ENCODE results near the gene ANO2.

ANO2 gene

DNA sequence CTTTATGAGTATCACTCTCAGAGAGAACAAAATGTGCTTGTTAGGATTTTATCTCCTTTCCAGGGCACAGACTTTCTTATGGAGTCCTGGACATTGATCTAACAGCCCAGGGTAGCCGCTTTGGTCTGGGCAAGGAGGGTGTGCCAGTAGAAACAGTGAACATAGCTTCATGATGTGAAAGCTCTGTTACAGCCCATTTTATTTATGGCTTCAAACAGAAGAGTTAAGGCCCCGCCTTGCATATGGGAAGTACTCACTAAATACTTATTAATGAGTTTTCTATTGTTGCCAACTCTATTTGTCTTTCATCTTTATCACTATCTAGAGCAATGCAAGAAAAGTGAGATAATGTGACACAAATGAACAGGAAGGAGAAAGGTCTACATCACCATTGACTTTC lies 312.6 kb downstream of the ANO2 start:
- no peaks in the 10 kb centered on the region for H3K9me3 Mint-ChIP-seq
- H3K36me3 Mint-ChIP-seq (ENCODE audit: low read depth): no peaks in the 10 kb centered on the region
- peaks cover 26% of the 10 kb centered on the region for H3K27me3 Mint-ChIP-seq (ENCODE audit: low read depth, poor library complexity)
- no peak overlapping the region for H3K4me3 Mint-ChIP-seq
- no peak overlapping the region for H3K27ac Mint-ChIP-seq
- TF ChIP-seq, protein P1, sequence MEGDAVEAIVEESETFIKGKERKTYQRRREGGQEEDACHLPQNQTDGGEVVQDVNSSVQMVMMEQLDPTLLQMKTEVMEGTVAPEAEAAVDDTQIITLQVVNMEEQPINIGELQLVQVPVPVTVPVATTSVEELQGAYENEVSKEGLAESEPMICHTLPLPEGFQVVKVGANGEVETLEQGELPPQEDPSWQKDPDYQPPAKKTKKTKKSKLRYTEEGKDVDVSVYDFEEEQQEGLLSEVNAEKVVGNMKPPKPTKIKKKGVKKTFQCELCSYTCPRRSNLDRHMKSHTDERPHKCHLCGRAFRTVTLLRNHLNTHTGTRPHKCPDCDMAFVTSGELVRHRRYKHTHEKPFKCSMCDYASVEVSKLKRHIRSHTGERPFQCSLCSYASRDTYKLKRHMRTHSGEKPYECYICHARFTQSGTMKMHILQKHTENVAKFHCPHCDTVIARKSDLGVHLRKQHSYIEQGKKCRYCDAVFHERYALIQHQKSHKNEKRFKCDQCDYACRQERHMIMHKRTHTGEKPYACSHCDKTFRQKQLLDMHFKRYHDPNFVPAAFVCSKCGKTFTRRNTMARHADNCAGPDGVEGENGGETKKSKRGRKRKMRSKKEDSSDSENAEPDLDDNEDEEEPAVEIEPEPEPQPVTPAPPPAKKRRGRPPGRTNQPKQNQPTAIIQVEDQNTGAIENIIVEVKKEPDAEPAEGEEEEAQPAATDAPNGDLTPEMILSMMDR (IDR thresholded peaks at IDR 0.05): no peak
- no peak for DNase-seq
- peaks cover 77% of the 10 kb centered on the region for H3K4me1 Mint-ChIP-seq

DNA sequence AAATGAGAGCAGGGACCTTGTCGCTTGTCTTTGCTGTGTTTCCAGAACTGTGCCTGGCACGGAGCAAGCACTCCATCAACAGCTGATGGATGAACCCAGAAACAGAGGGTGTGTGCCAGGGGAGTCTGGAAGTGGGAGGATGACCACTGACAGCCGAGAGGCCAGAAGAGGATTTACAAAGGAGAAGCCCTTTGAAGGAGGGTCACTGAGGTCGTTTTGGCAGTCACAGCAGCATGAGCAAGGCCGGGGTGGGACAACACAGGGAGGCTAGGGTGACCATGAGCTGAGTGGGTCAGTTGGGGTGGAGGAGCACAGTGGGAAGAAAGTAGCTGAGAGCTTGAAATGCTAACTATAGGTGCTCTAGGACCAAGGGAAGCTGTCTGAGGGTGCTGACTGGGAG lies 313.6 kb downstream of the ANO2 start:
- DNase-seq: peak; percentile 18
- Mint-ChIP-seq H3K9me3 (no peaks in the 10 kb centered on the region), H3K27ac (peak overlapping the region; percentile 23), H3K4me1 (peaks cover 70% of the 10 kb centered on the region), H3K4me3 (no peak overlapping the region), H3K27me3 (ENCODE audit: low read depth, poor library complexity) (peaks cover 22% of the 10 kb centered on the region), H3K36me3 (ENCODE audit: low read depth) (no peaks in the 10 kb centered on the region)
- TF ChIP-seq, protein P1 (IDR thresholded peaks at IDR 0.05): no peak

DNA sequence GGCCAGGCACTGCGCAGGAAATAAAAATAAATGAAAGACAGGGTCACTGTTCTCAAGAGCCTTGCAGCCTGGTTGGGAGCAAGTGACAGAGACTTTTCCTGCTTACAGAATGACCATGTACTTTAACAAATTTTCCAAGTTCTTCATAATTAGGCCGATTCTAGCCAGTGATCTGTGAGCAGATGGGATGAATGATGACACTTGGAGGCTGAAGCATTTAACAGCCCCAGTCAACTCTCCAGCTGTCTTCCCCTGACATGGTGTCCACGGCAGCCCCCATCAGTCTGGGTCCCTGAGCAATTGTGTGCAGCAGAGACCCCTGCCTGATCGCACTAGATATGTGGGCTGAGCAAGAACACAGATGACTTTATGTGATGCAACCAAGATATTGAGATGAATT lies 314.3 kb downstream of the ANO2 start:
- Mint-ChIP-seq H3K9me3 (no peaks in the 10 kb centered on the region), H3K27ac (no peak overlapping the region), H3K4me1 (peaks cover 70% of the 10 kb centered on the region), H3K4me3 (no peak overlapping the region), H3K27me3 (ENCODE audit: low read depth, poor library complexity) (peaks cover 25% of the 10 kb centered on the region), H3K36me3 (ENCODE audit: low read depth) (no peaks in the 10 kb centered on the region)
- DNase-seq: no peak
- TF ChIP-seq, protein P1 (IDR thresholded peaks at IDR 0.05): no peak

DNA sequence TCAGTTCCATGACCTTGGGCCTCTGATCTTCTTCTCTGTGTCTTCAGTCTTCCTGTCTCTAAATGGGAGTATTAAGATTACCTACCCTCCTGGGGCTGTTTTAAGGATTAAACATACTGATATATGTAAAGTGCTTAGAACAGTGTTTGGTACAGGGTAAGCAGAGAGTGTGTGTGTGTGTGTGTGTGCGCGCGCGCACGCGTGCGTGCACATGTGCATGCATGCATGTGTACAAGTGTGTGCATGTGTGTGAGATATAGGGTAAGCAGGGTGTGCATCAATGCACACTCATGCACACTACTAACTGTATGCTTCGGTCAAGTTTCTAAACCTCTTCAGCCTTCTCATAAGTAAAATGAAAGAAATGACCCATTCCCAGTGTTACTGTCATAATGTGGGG lies 316.6 kb downstream of the ANO2 start:
- no peak overlapping the region for H3K27ac Mint-ChIP-seq
- no peak for DNase-seq
- H3K4me3 Mint-ChIP-seq: no peak overlapping the region
- TF ChIP-seq, protein P1 (IDR thresholded peaks at IDR 0.05): no peak
- H3K27me3 Mint-ChIP-seq (ENCODE audit: low read depth, poor library complexity): peaks cover 28% of the 10 kb centered on the region
- H3K4me1 Mint-ChIP-seq: peaks cover 70% of the 10 kb centered on the region
- no peaks in the 10 kb centered on the region for H3K9me3 Mint-ChIP-seq
- H3K36me3 Mint-ChIP-seq (ENCODE audit: low read depth): no peaks in the 10 kb centered on the region

DNA sequence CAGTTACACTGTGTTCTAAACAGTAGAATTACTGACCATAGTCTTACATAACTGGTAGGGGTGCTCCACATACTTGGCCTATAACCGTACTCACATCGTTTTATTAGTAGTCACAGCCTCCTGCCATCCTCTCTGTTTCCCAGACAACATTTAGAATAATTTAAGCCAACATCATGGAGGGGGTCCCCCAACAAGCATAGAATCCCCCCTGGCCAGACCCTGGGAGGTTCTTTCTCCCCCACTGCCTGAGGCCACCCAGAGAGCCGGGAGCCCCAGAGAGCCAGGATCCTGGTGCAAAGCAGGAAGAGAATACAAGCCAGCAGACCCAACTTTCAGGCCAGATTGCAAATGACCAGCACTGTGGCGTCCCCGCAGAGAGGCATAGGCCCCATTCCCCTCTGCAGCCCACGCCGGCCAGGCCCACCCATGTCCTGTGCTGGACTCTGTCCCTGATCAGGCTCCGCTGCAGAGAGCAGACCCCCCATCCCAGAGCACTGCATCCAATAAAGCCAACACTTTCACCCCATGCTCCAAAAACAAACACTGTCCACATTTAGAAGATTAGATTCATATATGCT lies 317.9 kb downstream of the ANO2 start:
- H3K36me3 Mint-ChIP-seq (ENCODE audit: low read depth): no peaks in the 10 kb centered on the region

DNA sequence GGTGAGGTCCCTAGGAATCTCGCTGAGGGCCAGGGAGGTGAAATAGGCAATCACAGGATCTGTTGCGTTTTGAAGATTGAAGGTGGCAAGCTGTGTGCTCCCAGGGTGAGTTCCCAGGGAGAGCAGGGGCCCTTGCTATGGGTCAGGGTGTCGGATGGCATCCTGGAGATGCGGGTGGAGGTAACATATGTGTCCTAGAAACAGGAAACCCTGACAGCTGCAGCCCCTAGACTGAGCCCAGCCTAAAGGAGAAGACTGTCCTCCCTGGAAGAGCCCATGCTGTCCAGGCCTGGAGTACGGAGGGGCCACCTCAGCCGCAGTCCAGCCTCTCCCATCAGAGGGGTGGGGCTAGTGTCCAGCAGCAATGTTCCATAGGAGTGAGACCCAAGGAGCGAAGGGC lies 318.9 kb downstream of the ANO2 start:
- H3K27ac Mint-ChIP-seq: no peak overlapping the region
- no peaks in the 10 kb centered on the region for H3K36me3 Mint-ChIP-seq (ENCODE audit: low read depth)
- H3K9me3 Mint-ChIP-seq: no peaks in the 10 kb centered on the region
- H3K4me1 Mint-ChIP-seq: peaks cover 66% of the 10 kb centered on the region
- TF ChIP-seq, protein P1 (IDR thresholded peaks at IDR 0.05): no peak
- no peak overlapping the region for H3K4me3 Mint-ChIP-seq
- no peak for DNase-seq
- H3K27me3 Mint-ChIP-seq (ENCODE audit: low read depth, poor library complexity): peaks cover 25% of the 10 kb centered on the region

More for the DNA sequence above, 317.9 kb downstream of the ANO2 start:
- H3K4me1 Mint-ChIP-seq: peaks cover 70% of the 10 kb centered on the region
- no peak overlapping the region for H3K27ac Mint-ChIP-seq
- peaks cover 23% of the 10 kb centered on the region for H3K27me3 Mint-ChIP-seq (ENCODE audit: low read depth, poor library complexity)
- no peaks in the 10 kb centered on the region for H3K9me3 Mint-ChIP-seq
- H3K4me3 Mint-ChIP-seq: no peak overlapping the region
- no peak for DNase-seq
- TF ChIP-seq, protein P1 (IDR thresholded peaks at IDR 0.05): no peak
